GM18907 (cell line): ENCODE measurements around the gene MACROD2.
"Not testable (repeated sequence)": the region's sequence is repeated elsewhere in the genome, so short reads cannot be mapped to it uniquely, and the experiment has no call there.

Source experiments
- ATAC-seq: cut with Tn5 transposase; IDR thresholded peaks from one replicate; pipeline ENCODE4 v1.9.1; 2021; ENCODE audit warnings: mild to moderate bottlenecking, moderate library complexity; ENCODE audit not compliant: unreplicated experiment

MACROD2 gene

GRCh38 chr20:15523400-15523799, 1528.1 kb downstream of the MACROD2 start:
- no peak for ATAC-seq

- ATAC-seq = no peak
These were observed 1533.2 kb downstream of the MACROD2 start for GRCh38 chr20:15528391-15529111.

- no peak for ATAC-seq
These were observed 1540.5 kb downstream of the MACROD2 start for GRCh38 chr20:15535863-15536262.

GRCh38 chr20:15537200-15537599, 1541.9 kb downstream of the MACROD2 start:
- not testable (repeated sequence) for ATAC-seq

GRCh38 chr20:15542655-15543054, 1547.3 kb downstream of the MACROD2 start:
- no peak for ATAC-seq

GRCh38 chr20:15544742-15545141, 1549.4 kb downstream of the MACROD2 start:
- no peak for ATAC-seq

GRCh38 chr20:15546525-15547023, 1551.3 kb downstream of the MACROD2 start:
- ATAC-seq = no peak

GRCh38 chr20:15547119-15547518, 1551.8 kb downstream of the MACROD2 start:
- ATAC-seq = no peak

GRCh38 chr20:15550116-15550870, 1555.0 kb downstream of the MACROD2 start:
- no peak for ATAC-seq

- ATAC-seq = no peak
These were observed 1560.6 kb downstream of the MACROD2 start for GRCh38 chr20:15555913-15556312.

GRCh38 chr20:15556869-15557268, 1561.6 kb downstream of the MACROD2 start:
- no peak for ATAC-seq

- ATAC-seq = no peak
These were observed 1565.8 kb downstream of the MACROD2 start for GRCh38 chr20:15561070-15561569.

- no peak for ATAC-seq
These were observed 1566.5 kb downstream of the MACROD2 start for GRCh38 chr20:15561707-15562404.

- ATAC-seq = no peak
These were observed 1568.5 kb downstream of the MACROD2 start for GRCh38 chr20:15563836-15564235.

GRCh38 chr20:15564981-15565380, 1569.7 kb downstream of the MACROD2 start:
- peak; percentile 87 for ATAC-seq

- no peak for ATAC-seq
These were observed 1570.5 kb downstream of the MACROD2 start for GRCh38 chr20:15565786-15566185.

- no peak for ATAC-seq
These were observed 1571.9 kb downstream of the MACROD2 start for GRCh38 chr20:15567219-15567618.

GRCh38 chr20:15570156-15570555, 1574.8 kb downstream of the MACROD2 start:
- no peak for ATAC-seq

- no peak for ATAC-seq
These were observed 1575.7 kb downstream of the MACROD2 start for GRCh38 chr20:15571056-15571455.

GRCh38 chr20:15575255-15575654, 1579.9 kb downstream of the MACROD2 start:
- no peak for ATAC-seq

GRCh38 chr20:15576411-15576810, 1581.1 kb downstream of the MACROD2 start:
- ATAC-seq = no peak
